Adrenal gland (tissue), 5 donors: Measurements from ENCODE around the gene ARPC4.

ENCODE experiments used
- POLR2A ChIP-seq, 2 donors: fragments of 450-650 bp; IDR thresholded peaks; one replicate each; pipeline ENCODE4 v1.6.1; 2017; ENCODE audit warnings: antibody characterized with exemption in 2 of 2, mild to moderate bottlenecking in 2 of 2, moderate library complexity in 1 of 2
- TF ChIP-seq, protein P1 (sequence below), 6 experiments: fragments of 450-650 bp in 4 of 6; fragments of 200-600 bp in 2 of 6; sonication (generic) in 1 of 6; IDR thresholded peaks; 1 replicate in 5 of 6; 2 replicates in 1 of 6; pipeline versions ENCODE4 v1.5.1 to v1.8.0; 2016 to 2021; ENCODE audit warnings: antibody characterized with exemption in 6 of 6, mild to moderate bottlenecking in 2 of 6, moderate library complexity in 1 of 6
- donor health status: DM: no; HTN: no; CAD: no.

DNA sequence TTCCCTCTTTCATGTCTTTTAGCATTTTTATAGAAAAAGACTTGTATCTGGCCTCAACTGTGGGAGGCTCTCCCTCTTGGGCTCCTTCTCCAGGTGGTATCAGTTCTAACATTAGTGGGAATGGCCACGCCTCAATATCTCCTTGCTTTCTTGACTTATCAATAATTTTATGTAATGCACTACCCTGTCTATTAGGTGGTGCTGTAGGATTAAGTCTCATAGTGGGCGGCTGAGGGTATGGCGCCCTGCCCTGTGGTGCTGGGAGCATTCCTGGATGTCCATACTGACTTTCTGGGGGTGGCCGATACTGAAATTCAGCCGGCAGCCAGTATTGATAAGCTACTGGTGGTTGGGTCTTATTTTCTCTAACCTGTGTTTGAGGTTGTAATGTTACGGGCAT, 59.6 kb downstream of the ARPC4 start:
- TF ChIP-seq, protein P1, sequence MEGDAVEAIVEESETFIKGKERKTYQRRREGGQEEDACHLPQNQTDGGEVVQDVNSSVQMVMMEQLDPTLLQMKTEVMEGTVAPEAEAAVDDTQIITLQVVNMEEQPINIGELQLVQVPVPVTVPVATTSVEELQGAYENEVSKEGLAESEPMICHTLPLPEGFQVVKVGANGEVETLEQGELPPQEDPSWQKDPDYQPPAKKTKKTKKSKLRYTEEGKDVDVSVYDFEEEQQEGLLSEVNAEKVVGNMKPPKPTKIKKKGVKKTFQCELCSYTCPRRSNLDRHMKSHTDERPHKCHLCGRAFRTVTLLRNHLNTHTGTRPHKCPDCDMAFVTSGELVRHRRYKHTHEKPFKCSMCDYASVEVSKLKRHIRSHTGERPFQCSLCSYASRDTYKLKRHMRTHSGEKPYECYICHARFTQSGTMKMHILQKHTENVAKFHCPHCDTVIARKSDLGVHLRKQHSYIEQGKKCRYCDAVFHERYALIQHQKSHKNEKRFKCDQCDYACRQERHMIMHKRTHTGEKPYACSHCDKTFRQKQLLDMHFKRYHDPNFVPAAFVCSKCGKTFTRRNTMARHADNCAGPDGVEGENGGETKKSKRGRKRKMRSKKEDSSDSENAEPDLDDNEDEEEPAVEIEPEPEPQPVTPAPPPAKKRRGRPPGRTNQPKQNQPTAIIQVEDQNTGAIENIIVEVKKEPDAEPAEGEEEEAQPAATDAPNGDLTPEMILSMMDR (IDR thresholded peaks at IDR 0.05), result no peak
- no peak for TF ChIP-seq POLR2A (IDR thresholded peaks at IDR 0.05)
